Measurements from ENCODE around the gene OR52B2. TPM values are rescaled to one million over a fixed set of nuclear protein-coding genes. Genes with fewer than 3 reads are reported as not detected.

Gene OR52B2
- total and polyA plus RNA-seq, 2 experiments from 2014 or later = not detected

DNA sequence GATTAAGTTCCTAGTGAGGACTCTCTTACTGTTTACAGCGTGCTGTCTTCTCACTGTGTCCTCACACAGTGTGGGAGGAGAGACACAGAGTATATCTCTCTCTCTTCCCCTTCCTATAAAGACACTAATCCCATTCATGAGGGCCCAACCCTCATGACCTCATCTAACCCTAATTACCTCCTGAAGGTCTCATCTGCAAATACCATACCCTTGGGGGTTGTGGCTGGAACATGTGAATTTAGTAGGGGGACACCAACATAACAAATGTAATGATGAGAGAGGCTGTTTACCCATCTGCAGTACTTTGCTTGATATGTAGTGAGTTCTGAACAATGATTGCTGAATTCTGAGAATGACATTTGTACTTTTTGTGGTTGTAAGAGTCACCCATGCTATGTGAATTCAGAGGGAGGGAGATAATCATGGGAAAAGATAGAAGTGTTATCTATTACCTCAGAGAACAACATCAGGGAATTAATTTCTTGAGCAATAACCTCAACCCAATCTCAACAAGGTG, 24.0 kb upstream of the OR52B2 start:
- no peak overlapping the region for H3K4me3 Mint-ChIP-seq
- H3K4me1 ChIP-seq (ENCODE audit: insufficient read depth) = no peaks in the 10 kb centered on the region

More for the DNA sequence above, 24.0 kb upstream of the OR52B2 start:
- H3K36me3 ChIP-seq (ENCODE audit: insufficient read depth) = no peaks in the 10 kb centered on the region
- no peaks in the 10 kb centered on the region for H3K79me2 ChIP-seq (replicated peaks; ENCODE audit: insufficient read depth)
- H3K27me3 Mint-ChIP-seq (ENCODE audit: insufficient read depth, low read depth, poor library complexity) = no peaks in the 10 kb centered on the region
- TF ChIP-seq EZH2phosphoT487 (IDR thresholded peaks at IDR 0.05; ENCODE audit: unreplicated experiment) (no peak), ZNF114 (CRISPR knock-in tag; IDR thresholded peaks at IDR 0.05) (no peak), CTCF (conservative IDR thresholded peaks at IDR 0.05; ENCODE audit: low read depth in 2 of 2) (no peak), REST (IDR thresholded peaks at IDR 0.05; ENCODE audit: unreplicated experiment) (no peak), STAT1 (IDR thresholded peaks at IDR 0.05; ENCODE audit: unreplicated experiment) (no peak)
- no peak overlapping the region for H3K4me2 ChIP-seq
- ATAC-seq (no peak), DNase-seq (ENCODE audit: low spot score) (no peak)
- no peaks in the 10 kb centered on the region for H3K4me1 Mint-ChIP-seq
- no peaks in the 10 kb centered on the region for H3K9me3 Mint-ChIP-seq
- no peaks in the 10 kb centered on the region for H3K9me2 ChIP-seq (ENCODE audit: insufficient read depth)
- H3K36me3 Mint-ChIP-seq (ENCODE audit: low read depth) = no peaks in the 10 kb centered on the region
- no peak overlapping the region for H3K27ac ChIP-seq (ENCODE audit: low read depth)
- no peaks in the 10 kb centered on the region for H3F3A ChIP-seq (replicated peaks; ENCODE audit: low read depth)
- no peak overlapping the region for H3K4me3 ChIP-seq
- no peaks in the 10 kb centered on the region for H4K20me1 ChIP-seq (replicated peaks; ENCODE audit: insufficient read depth)
- H3K27ac Mint-ChIP-seq = no peak overlapping the region
- no peaks in the 10 kb centered on the region for H3K27me3 ChIP-seq (ENCODE audit: insufficient read depth)
- H2AFZ ChIP-seq = no peak overlapping the region
